SU-DHL-6 (cell line): ENCODE measurements around the gene SASS6.

Experiments
- CTCF ChIP-seq: fragments of 200-600 bp; sonication (generic); IDR thresholded peaks from one replicate; pipeline ENCODE4 v1.5.1; 2017; ENCODE audit warnings: antibody characterized with exemption, mild to moderate bottlenecking, low read length, moderate library complexity; ENCODE audit not compliant: insufficient read depth, poor library complexity, severe bottlenecking
- EZH2phosphoT487 ChIP-seq: fragments of 200-600 bp; sonication (generic), shearing (Covaris generic); conservative IDR thresholded peaks from 2 replicates; pipeline ENCODE4 v1.6.1; 2018; ENCODE audit warnings: mild to moderate bottlenecking, antibody characterized with exemption, low read length, moderate library complexity, mixed read lengths

GRCh38 chr1:100101564-100101963 lies 31.2 kb downstream of the SASS6 start:
- TF ChIP-seq CTCF (no peak), EZH2phosphoT487 (no peak)
